Measurements from ENCODE around the gene PCSK2. TPM values are rescaled to one million over a fixed set of nuclear protein-coding genes. Genes with fewer than 3 reads are reported as not detected.

PCSK2 gene
- total and polyA plus RNA-seq, 2 experiments from 2014 or later: 1.3 to 3.8 TPM

GRCh38 chr20:17364681-17365080 lies 137.8 kb downstream of the PCSK2 start:
- Histone ChIP-seq H3K4me2 (no peak overlapping the region), H3K9me3 (ENCODE audit: low read depth) (no peaks in the 10 kb centered on the region), H4K20me1 (ENCODE audit: insufficient read depth, poor library complexity, severe bottlenecking) (no peaks in the 10 kb centered on the region), H3K27me3 (peaks cover 4% of the 10 kb centered on the region), H3K4me3 (no peak overlapping the region), H3K79me2 (no peaks in the 10 kb centered on the region), H3K27ac (no peak overlapping the region), H3K9me2 (replicated peaks; ENCODE audit: insufficient read depth) (no peaks in the 10 kb centered on the region), H2AFZ (no peak overlapping the region), H3K36me3 (replicated peaks; ENCODE audit: insufficient read depth, low read depth) (no peaks in the 10 kb centered on the region), H3K4me1 (ENCODE audit: insufficient read depth) (no peaks in the 10 kb centered on the region)
- 82% methylated on average over 4 of the region's 4 CpGs for WGBS (ENCODE audit: low lambda C conversion rate, missing lambda C conversion rate)
- no peak for TF ChIP-seq EZH2phosphoT487 (IDR thresholded peaks at IDR 0.05; ENCODE audit: low read depth, severe bottlenecking, unreplicated experiment)
- TF ChIP-seq EZH2 (IDR thresholded peaks at IDR 0.05; ENCODE audit: borderline replicate concordance): no peak
- no peak for TF ChIP-seq CTCF (IDR thresholded peaks at IDR 0.05; ENCODE audit: poor library complexity)
- DNase-seq (ENCODE audit: low spot score): no peak

- TF ChIP-seq EZH2phosphoT487 (IDR thresholded peaks at IDR 0.05; ENCODE audit: low read depth, severe bottlenecking, unreplicated experiment) (no peak), CTCF (IDR thresholded peaks at IDR 0.05; ENCODE audit: poor library complexity) (no peak)
- no peaks in the 10 kb centered on the region for H3K79me2 ChIP-seq
- no peak overlapping the region for H3K4me2 ChIP-seq
- 95% methylated on average over 4 of the region's 4 CpGs for WGBS (ENCODE audit: low lambda C conversion rate, missing lambda C conversion rate)
- no peaks in the 10 kb centered on the region for H3K9me2 ChIP-seq (replicated peaks; ENCODE audit: insufficient read depth)
- no peak overlapping the region for H2AFZ ChIP-seq
- H3K9me3 ChIP-seq (ENCODE audit: low read depth): no peaks in the 10 kb centered on the region
- H3K36me3 ChIP-seq (replicated peaks; ENCODE audit: insufficient read depth, low read depth): no peaks in the 10 kb centered on the region
- H3K4me3 ChIP-seq: no peak overlapping the region
- no peak overlapping the region for H3K27ac ChIP-seq
- peaks cover 6% of the 10 kb centered on the region for H3K27me3 ChIP-seq
- H4K20me1 ChIP-seq (ENCODE audit: insufficient read depth, poor library complexity, severe bottlenecking): no peaks in the 10 kb centered on the region
- H3K4me1 ChIP-seq (ENCODE audit: insufficient read depth): no peaks in the 10 kb centered on the region
- DNase-seq (ENCODE audit: low spot score): no peak
Observed at GRCh38 chr20:17365831-17366230, 139.0 kb downstream of the PCSK2 start.

GRCh38 chr20:17369506-17369905 lies 142.7 kb downstream of the PCSK2 start:
- Histone ChIP-seq H3K27me3 (peaks cover 6% of the 10 kb centered on the region), H3K4me1 (ENCODE audit: insufficient read depth) (no peaks in the 10 kb centered on the region), H2AFZ (no peak overlapping the region), H3K4me2 (no peak overlapping the region), H3K27ac (no peak overlapping the region), H3K4me3 (no peak overlapping the region), H3K9me2 (replicated peaks; ENCODE audit: insufficient read depth) (no peaks in the 10 kb centered on the region), H3K79me2 (no peaks in the 10 kb centered on the region), H4K20me1 (ENCODE audit: insufficient read depth, poor library complexity, severe bottlenecking) (no peaks in the 10 kb centered on the region), H3K36me3 (replicated peaks; ENCODE audit: insufficient read depth, low read depth) (no peaks in the 10 kb centered on the region), H3K9me3 (ENCODE audit: low read depth) (no peaks in the 10 kb centered on the region)
- no peak for TF ChIP-seq CTCF (IDR thresholded peaks at IDR 0.05; ENCODE audit: poor library complexity)
- no peak for TF ChIP-seq EZH2 (IDR thresholded peaks at IDR 0.05; ENCODE audit: borderline replicate concordance)
- no peak for TF ChIP-seq EZH2phosphoT487 (IDR thresholded peaks at IDR 0.05; ENCODE audit: low read depth, severe bottlenecking, unreplicated experiment)
- DNase-seq (ENCODE audit: low spot score): no peak
- 87% methylated on average over 2 of the region's 2 CpGs for WGBS (ENCODE audit: low lambda C conversion rate, missing lambda C conversion rate)
